Frontal cortex (tissue), 4 donors: ENCODE data around the gene CHAC1. TPM values are rescaled to one million over a fixed set of nuclear protein-coding genes. Genes with fewer than 3 reads are reported as not detected.

Source experiments
- DNase-seq, 2 donors: peaks; one replicate each; pipeline ENCODE4 v3.0.0; 2012; ENCODE audit warnings: low spot score in 2 of 2
- FAIRE-seq: peaks from 2 replicates; lab custom pipeline; 2012; peaks lifted over from hg19 to GRCh38; lab: Jason Lieb, UNC
- total RNA-seq: library from RNA; depleted of rRNA; stranded (reverse); fragments of >200 nt; gene quantifications from one replicate; pipeline ENCODE4 v1.2.3, GENCODE V29; 2014
- donor health status: control.
- donor health status: control.
- donor health status: control.

The CHAC1 gene
- total RNA-seq, 1 donor from 2014 or later = 2.9 TPM

DNA sequence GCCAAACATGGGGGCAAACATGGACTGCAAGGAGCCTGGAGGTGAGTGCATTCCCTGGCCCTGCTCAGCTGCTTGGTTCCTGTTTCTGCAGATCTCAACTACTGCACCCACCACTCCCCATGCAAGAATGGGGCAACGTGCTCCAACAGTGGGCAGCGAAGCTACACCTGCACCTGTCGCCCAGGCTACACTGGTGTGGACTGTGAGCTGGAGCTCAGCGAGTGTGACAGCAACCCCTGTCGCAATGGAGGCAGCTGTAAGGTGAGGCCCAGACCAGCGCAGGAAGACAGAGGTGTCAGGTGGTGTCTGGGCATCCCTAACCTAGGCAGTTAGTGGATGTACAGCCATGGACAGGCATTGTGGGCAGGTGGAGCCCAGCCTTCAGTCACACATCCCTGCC, 18.8 kb upstream of the CHAC1 start:
- FAIRE-seq = no peak

DNA sequence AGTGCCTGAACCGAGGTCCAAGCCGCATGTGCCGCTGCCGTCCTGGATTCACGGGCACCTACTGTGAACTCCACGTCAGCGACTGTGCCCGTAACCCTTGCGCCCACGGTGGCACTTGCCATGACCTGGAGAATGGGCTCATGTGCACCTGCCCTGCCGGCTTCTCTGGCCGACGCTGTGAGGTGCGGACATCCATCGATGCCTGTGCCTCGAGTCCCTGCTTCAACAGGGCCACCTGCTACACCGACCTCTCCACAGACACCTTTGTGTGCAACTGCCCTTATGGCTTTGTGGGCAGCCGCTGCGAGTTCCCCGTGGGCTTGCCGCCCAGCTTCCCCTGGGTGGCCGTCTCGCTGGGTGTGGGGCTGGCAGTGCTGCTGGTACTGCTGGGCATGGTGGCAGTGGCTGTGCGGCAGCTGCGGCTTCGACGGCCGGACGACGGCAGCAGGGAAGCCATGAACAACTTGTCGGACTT, 17.0 kb upstream of the CHAC1 start:
- FAIRE-seq (no peak), DNase-seq (no peak)

More for the DNA sequence above, 18.8 kb upstream of the CHAC1 start:
- no peak for DNase-seq

DNA sequence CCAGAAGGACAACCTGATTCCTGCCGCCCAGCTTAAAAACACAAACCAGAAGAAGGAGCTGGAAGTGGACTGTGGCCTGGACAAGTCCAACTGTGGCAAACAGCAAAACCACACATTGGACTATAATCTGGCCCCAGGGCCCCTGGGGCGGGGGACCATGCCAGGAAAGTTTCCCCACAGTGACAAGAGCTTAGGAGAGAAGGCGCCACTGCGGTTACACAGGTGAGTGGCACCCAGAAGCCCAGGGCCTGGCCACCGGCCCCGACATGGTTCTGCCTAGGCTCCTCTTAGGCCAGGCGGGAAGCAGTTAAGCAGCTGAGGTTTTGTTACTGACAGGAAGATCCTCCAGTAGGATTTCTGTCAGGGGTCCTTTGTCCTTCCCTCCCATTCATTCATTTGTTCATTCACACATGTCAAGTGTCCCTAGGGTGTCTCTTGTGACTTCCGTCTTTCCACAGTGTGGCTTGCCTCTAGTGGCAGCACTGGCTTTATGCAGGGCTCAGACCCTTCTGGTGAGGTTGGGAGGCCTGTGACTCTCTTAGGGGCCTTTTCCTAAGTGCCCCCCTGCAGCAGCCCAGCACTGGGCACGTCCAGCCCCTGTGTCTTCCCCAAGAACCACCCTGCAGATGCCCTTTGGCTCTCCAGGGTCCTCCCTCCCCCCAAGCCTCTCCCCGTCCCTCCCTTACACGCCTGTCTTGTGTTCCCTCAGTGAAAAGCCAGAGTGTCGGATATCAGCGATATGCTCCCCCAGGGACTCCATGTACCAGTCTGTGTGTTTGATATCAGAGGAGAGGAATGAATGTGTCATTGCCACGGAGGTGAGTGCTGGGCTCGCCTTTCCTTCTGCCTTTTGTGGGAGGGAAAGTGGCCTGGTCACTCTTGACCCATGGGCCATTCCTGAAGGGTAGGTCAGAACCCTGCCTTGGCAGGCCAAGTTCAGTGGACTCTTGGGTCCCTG, 16.3 kb upstream of the CHAC1 start:
- FAIRE-seq (no peak), DNase-seq (no peak)

DNA sequence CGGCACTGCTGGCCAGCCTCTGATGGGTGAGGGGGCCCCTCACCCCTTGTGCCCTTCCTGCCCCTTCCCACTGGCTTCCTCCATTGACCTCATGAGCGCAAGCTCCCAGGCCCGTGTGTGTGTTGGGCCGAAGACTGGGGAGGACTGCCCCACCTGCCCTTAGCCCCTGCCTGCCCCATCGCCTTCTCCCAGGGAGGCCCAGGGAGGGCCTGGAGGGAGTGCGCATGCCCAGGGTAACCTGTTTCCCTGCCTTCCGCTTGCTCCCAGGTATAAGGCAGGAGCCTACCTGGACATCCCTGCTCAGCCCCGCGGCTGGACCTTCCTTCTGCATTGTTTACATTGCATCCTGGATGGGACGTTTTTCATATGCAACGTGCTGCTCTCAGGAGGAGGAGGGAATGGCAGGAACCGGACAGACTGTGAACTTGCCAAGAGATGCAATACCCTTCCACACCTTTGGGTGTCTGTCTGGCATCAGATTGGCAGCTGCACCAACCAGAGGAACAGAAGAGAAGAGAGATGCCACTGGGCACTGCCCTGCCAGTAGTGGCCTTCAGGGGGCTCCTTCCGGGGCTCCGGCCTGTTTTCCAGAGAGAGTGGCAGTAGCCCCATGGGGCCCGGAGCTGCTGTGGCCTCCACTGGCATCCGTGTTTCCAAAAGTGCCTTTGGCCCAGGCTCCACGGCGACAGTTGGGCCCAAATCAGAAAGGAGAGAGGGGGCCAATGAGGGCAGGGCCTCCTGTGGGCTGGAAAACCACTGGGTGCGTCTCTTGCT, 15.3 kb upstream of the CHAC1 start:
- DNase-seq (no peak), FAIRE-seq (no peak)

DNA sequence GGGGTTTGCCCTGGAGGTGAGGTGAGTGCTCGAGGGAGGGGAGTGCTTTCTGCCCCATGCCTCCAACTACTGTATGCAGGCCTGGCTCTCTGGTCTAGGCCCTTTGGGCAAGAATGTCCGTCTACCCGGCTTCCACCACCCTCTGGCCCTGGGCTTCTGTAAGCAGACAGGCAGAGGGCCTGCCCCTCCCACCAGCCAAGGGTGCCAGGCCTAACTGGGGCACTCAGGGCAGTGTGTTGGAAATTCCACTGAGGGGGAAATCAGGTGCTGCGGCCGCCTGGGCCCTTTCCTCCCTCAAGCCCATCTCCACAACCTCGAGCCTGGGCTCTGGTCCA, 14.8 kb upstream of the CHAC1 start:
- DNase-seq (no peak), FAIRE-seq (no peak)

DNA sequence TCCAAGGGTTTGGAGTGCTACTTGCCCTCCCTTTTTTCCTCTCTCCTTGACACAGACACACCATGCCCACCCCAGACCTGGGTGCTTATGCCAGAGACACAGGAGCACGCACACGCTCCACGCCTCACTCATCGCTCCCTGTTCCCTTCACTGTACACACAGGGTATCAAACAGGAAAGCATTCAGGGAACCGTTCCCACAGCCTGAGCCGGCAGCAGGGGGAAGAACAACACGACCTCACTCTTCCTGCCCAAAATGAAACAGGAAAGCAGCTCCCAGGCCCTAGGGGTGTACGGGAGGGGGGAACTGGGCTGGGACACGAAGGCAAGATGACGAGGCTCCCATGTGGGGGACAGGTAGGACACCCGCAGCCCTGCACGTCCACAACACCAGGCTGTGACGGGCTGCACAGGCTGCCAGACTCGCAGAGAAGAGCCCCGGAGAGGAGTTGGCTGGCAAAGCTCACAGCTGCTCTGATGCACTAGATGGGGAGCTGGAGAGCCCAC, 12.9 kb upstream of the CHAC1 start:
- FAIRE-seq = no peak
- no peak for DNase-seq

DNA sequence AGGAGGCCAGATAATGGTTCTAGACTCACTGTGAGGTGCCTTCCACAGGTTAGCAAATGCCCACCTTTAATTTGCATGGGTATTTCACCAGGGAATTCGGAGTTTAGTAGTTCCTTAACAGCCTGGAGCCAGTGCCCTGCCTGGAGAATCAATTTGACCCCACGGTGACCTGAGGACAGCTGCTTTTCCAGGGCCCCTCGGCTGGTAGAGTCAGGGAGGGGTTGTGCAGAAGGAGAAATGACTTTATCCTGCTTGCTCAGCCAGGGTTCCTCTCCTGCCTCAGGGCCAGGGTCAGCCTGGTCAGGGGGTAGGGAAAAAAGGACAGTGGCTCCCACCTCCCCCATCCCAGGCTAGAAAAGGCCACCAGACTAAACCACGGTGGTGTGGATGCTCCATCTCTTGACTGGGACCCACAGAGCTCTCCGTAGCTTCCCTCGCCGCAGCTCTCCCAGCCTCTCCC, 12.2 kb upstream of the CHAC1 start:
- DNase-seq = no peak
- FAIRE-seq = no peak

DNA sequence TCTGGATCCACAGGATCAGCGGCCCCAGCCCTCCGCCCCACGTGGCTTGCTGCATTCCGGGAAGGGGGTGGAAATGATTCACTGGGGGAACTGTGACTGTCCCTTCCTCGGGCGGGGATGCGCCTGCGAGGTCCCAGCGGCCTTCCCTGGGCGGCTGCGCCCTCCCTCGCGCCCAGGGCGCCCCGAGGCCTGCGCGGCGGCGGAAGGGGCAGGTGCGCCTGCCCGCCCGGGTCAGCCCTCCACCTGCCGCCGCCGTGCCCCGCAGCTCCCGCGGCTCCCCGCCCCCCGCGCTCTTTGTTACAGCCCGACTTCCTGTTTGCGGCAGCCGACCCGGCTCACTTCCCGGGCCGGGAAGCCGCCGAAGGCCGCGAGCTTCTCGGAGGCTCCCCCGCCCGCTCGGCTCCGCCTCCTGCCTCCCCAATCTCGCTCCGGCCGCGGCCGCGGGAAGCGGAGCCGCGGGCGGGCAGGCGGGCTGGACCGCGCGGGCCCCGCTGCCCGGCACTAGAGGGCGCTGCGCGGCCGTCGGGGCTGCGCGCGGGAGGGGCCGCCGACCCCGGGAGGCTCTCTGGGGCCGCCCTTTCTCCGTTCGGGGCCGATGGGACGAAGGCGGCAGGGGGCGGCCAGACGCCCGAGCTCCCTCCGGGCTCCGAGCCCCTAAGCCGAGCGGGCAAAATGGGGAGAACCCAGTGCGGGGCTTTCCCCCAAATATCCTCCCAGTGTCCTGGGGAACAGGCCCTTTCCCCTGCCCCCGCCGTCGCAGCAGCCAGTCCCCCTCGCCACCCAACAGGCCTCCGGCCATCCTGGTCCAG, 11.5 kb upstream of the CHAC1 start:
- no peak for FAIRE-seq

DNA sequence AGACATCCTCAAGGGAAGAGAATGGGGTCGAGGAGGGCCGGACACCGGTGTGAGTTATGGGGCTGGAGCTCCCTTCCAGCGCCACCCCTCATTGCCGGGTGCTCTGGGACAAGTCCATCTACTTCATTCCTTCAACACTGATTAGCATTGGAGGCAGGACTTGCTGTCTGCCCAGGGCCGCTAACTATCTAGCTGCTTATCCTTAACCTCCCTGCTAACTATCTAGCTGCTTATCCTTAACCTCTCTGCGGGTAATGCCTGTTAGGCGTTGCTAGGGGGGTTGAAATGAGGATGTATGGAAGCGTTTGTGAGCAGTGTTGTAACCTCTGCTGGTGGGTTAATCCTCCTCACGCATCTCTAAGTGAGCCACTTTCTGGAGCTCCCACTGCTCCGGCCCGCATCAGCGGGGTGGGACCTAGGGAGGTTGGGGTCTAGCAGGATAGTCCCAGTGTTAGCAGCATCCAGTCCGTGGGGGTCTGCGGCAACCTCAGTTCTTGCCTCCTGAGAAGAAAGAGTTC, 10.9 kb upstream of the CHAC1 start:
- DNase-seq (no peak), FAIRE-seq (no peak)

More for the DNA sequence above, 11.5 kb upstream of the CHAC1 start:
- peak; percentile 84 to 93 for DNase-seq

DNA sequence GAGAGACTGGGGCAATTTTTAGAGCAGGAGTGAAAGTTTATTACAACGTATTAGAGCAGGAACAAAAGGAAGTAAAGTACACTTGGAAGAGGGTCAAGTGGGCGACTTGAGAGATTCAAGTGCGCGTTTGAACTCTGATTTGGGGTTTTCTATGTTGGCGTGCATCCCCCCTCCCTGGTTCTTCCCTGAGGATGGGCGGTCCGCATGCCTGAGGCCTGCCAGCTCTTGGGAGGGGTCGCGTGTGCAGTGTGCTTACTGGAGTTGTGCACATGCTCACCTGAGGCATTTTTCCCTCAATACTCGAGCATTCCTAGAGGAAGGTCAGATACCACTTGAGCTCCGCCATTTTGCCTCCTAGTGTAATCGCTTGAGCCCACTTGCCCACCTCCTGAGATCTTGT, 10.4 kb upstream of the CHAC1 start:
- FAIRE-seq (no peak), DNase-seq (no peak)

DNA sequence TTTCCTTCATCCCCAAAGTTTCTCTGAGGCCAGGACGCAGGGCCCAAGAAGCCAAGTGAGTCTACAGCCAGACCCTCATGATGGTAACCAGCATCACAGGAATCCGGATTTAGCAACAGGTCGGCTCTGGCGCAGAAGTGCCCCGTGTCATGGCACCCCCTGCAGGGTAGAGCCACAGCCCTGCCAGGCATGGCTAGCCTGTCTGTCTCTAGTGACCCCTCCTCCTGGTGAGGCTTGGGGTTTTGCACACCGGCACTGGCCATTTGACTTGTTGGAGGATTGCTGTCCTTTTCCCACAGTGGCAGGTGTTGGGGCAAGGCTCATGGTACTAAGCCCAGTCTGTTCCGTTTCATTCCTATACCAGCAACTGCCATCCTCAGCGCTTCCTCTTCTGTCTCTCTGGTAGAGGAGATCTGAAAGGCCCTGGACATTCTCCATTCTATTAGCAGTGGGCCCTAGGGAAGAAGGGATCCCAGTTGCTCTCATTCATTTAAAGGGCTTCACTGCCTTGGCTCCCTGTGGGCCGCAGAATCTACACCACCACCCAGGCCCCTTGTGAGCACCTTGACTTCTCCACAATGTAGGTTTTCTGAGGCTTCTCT, 9.4 kb upstream of the CHAC1 start:
- FAIRE-seq (no peak), DNase-seq (no peak)

DNA sequence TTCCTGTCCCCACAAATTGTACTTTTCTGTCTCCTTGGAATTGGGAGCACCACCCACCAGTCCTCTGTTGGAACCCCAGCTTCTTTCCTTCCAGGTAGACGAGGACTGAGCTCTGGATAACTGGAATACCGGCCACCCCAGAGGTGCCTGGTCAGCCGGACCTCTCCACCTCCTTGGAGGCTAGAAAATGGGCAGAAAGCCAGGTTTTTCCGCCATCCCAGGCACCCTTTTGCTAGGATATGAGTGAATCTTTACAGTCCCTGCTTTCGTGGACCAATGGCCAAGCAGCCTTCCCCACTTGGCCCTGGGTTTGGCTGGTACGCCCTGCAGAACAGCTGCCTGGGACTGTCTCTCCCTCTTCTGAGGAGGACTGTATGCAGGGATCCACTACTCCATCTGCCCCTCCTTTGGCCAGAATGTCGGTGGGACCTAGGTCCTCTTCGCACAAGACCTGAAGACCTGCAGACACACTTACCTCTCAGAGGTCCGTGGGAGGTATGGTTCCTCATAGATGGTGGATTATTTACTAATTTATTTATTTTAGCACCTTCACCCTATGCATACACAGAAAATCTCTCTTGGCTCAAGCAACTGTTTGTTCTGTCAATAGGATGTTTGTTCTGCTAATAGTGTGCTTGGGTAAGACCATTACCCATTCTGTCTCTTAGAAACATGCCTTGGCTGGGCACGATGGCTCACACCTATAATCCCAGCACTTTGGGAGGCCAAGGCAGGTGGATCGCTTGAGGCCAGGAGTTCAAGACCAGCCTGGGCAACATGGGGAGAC, 8.6 kb upstream of the CHAC1 start:
- no peak for FAIRE-seq

DNA sequence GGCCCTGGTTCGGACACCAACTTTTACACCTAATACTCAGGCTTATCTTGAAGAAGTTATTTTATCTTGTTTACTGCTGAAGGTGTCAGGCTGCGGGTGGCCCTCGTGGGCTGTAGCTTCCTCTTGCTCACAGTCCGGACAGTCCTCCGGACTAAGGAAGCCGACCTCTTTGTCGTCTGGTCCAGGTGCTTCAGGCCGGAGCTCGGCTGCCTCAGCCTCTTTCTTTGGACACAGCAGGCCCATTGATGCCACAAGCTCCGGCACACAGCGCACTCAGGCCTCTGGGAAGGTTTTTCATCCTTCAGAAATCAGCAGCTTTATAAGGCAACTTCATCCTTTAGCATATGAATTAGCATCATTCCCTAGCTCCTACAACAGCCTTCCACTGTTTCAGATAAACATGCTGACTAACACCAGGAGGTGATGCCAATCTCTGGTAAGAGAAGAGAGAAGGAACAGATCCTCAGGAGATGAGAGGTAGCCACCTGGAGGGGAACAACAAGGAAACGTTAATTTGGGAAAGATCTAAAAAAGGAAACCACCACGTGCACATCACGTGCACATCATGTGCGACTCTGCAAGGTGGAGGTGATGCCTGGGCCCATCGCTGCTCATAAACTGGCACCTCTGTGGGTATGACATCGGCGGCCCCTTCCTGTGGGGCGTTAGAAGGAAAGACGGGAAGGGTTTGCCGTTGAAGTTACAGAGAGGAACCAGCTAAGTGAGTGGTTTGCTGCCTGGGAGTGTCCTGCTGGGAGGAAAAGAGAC, 4.4 kb upstream of the CHAC1 start:
- DNase-seq (no peak), FAIRE-seq (no peak)

More for the DNA sequence above, 8.6 kb upstream of the CHAC1 start:
- no peak for DNase-seq

DNA sequence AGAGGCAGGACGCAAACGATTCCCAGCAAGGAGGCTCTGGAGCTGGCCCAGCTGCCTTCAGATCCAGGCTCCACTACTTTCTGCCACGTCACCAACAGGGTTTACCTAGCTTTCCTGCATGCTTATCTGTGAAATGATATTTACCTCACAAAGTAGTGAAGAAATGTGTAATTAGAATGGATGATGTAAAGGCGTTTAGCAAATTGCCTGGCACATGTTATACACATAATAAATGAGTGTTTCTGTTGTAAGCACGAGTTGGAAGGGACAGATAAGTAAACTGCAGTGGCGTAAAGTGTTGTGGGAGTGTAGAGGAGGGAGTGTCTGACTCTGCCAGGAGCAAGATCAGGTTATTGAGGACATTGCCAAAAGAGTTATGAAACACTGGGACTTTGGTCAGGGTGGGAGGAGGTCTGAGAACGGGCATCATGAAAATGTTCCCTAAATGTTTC, 3.5 kb upstream of the CHAC1 start:
- DNase-seq = no peak
- FAIRE-seq = no peak

DNA sequence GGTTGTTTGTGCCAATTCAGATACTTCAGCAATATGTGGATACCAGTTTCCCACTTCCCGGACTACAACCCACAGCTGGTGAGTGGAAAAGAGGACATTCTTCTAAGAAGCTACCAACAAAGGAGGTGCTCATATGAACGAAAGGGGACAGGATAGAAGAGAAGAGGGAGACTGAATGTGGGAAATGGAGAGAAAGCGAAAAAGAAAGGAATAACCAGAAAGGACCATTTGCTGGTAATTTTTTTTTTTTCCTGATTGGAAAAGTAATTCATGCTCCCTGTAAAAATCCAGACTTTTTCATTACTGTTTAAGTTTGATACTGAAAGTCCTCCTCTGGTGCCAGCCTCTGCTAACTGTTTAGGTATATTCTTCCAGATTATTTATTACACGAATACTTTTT, 1.5 kb upstream of the CHAC1 start:
- DNase-seq = no peak
- no peak for FAIRE-seq

DNA sequence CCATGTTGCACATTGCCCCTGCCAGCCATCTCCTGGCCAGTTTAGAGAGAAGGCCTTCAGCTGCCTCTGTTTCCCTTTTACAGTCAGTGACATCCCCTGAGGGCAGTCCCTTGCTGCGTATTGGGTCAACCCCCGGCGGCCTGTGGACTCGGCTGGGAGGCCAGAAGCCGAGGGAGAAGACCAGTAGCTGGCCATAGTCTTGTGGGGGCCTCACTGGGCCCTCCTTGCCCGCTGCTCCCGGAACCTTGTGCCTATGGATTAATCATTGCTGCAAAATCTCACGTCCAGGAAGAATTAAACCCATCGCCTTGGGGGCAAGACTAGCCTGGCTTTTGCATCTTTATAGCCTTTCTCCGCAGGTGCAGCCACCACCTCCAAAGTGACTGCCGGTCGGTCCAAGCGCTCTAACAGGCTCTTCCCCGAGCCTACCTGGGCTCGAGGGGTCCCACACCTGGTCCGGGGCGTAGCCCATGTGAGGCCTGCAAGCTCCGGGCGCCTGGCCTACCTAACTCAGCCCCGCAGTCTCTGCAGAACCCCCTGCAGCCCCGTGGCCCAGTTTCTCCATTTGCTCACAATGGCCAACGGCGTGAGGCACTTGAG, 870 bp upstream of the CHAC1 start:
- FAIRE-seq (no peak), DNase-seq (no peak)

DNA sequence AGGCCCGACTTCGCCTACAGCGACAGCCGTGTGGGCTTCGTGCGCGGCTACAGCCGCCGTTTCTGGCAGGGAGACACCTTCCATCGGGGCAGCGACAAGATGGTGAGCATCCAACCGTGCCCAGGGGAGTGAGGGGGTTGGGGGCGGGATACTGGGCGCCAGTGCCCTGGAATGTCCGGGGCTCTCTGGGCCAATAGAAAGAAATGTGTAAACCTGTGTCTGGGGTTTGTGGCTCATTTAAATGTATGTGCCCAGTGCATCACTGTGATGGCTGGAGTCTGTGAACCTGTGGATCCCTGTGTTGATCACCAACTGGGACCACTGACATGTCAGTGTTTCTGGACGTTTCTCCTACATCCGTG, 423 bp downstream of the CHAC1 start:
- FAIRE-seq = no peak
- DNase-seq = no peak
